WTC11 (cell line): Measurements from ENCODE around the gene TNP2.

Experiments
- NR3C1 ChIP-seq: sonication (generic); formaldehyde crosslinking; conservative IDR thresholded peaks from 2 replicates; pipeline ENCODE4 v1.8.1; 2023; ENCODE audit warnings: low read depth, mild to moderate bottlenecking, missing genetic modification reagents
- TF ChIP-seq, protein P1 (sequence below): fragments of 200-600 bp; IDR thresholded peaks from 2 replicates; pipeline ENCODE4 v1.8.0; 2022; ENCODE audit warnings: antibody characterized with exemption

DNA sequence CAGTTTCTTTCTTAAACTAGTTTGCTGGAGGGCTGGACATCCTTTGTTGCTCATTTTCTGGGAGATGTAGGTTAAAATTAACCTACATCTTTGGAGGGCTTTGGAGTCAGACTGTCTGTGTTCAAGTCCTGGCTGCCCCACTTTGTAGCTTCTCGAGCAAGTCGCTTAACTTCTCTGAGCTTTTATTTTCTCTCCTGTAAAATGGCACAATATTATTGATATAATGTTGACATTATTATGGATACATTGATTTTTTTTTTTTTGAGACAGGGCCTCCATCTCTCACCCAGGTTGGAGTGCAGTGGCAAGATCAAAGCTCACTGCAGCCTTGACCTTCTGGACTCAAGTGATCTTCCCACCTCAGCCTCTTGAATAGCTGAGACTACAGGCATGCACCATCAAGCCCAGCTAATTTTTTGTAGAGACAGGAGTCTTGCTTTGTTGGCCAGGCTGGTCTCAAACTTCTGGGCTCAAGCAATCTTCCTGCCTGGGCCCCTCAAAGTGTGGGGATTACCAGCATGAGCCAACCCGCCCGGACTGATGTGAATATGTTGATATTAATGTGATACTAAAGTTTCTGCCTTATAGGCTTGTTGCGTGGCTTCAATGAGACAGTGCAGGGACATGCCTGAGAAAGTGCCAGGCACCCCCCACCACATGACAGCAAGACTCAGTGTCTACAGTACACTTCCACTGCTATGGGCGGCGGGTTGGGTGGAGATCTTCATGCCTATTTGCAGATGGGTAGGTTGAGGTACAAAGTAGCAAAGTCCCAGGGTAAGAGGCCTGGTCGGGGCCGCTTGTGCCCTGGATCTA lies 44.6 kb upstream of the TNP2 start:
- TF ChIP-seq, protein P1, sequence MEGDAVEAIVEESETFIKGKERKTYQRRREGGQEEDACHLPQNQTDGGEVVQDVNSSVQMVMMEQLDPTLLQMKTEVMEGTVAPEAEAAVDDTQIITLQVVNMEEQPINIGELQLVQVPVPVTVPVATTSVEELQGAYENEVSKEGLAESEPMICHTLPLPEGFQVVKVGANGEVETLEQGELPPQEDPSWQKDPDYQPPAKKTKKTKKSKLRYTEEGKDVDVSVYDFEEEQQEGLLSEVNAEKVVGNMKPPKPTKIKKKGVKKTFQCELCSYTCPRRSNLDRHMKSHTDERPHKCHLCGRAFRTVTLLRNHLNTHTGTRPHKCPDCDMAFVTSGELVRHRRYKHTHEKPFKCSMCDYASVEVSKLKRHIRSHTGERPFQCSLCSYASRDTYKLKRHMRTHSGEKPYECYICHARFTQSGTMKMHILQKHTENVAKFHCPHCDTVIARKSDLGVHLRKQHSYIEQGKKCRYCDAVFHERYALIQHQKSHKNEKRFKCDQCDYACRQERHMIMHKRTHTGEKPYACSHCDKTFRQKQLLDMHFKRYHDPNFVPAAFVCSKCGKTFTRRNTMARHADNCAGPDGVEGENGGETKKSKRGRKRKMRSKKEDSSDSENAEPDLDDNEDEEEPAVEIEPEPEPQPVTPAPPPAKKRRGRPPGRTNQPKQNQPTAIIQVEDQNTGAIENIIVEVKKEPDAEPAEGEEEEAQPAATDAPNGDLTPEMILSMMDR, result no peak
- TF ChIP-seq NR3C1 (CRISPR knock-in tag), result no peak
